ENCODE data around the gene VIPR2.
A peak's percentile ranks its signal among the peaks of the same experiment; 100 is the strongest.

VIPR2 gene

GRCh38 chr7:159158125-159158887 lies 13.6 kb upstream of the VIPR2 start:
- DNase-seq (ENCODE audit: low spot score), result no peak

- no peak for DNase-seq (ENCODE audit: low spot score)
Measured at GRCh38 chr7:159157714-159158113, 13.0 kb upstream of the VIPR2 start.

DNA sequence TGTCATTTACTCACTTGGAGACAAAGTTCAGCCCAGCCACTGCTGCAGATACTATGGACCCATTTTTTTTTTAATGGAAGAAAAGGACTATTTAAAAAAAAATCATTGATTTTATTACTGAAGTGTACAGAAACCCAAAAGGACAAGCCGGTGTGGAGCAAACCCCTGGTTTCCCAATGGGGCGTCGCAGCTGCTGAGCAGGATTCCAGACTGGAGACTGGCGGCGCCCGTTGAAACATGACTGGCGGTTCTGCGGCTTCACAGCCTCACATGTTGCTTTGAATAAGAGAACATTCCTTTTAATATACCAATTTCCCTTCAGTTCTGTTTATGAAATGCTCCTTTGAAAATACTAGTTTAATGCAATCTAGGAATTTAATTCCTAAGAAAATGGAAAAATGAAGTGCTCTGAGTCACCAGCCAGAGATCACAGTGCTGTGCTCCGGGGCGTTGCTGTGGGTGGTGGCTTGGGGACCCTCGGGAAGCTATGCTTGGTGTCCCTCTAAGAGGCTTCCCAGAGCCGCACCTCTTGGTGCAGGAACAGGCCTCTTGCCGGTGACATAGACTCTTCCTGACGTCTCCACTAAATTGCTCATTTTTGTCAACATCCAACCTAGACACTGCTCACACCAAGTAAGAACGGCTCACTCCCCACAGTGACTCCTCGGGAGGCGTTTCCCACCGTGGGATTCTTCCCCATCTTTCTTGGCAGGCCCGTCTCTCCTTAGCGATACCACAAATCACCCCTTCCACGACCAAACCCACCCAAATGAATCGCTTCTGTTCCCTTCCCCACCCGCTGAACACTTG lies 12.0 kb upstream of the VIPR2 start:
- no peak for DNase-seq (ENCODE audit: low spot score)

DNA sequence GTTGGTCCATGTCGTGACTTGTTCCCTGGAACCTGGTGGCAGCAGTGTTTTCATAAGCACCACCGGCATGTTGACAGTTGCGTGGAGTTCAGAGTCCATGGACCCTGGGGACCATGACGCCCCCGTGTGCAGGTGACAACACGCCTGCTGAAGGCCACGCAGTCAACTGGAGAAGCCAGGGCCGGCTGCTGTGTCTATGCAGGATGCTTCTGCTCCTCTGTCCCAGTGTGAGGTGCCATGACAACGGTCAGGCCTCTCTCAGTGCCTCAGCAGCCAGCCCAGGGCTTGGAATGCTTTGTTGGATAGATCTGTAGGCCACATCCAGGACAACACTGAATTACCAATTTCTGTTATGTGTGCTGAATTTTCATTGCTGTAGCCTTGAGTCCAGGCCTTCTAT lies 10.7 kb upstream of the VIPR2 start:
- DNase-seq (ENCODE audit: low spot score), result no peak

GRCh38 chr7:159154243-159154642 lies 9.6 kb upstream of the VIPR2 start:
- no peak for DNase-seq (ENCODE audit: low spot score)

DNA sequence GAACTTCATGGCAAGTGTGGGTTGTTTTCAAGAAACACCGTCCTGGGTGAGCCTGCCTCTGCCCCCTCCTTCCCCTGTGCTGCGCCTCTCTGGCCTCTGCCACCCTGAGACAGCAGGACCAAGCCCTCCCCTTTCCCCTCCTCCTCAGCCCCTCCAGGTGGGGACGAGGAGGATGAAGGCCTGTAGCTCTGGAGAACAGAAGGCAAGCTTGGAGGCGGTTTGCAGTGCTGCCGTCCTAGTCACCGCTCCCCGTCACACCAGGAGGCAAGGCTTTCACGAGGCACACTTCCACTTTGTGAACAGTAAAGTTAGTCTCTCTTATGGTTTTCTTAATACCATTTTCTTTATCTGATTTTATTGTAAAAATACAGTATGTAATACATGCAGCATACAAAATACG lies 8.8 kb upstream of the VIPR2 start:
- DNase-seq (ENCODE audit: low spot score), result no peak

DNA sequence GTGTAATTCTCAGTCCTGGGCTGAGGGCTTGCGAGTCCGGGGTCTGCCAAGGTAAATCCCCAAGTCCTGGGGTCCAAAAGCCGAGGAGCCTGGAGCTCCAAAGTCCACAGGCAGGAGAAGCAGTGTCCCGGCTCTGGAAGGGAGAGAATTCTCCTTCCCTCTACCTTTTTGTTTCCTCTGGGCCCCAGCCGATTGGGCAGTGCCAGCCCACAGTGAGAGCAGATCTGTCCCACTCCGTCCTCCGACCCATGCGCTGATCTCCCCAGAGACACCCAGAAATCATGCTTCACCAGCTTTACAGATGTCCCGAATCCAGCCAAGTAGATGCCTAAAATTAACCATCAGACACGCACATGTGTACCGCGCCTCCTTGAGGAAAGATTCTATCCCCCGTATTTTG lies 8.1 kb upstream of the VIPR2 start:
- DNase-seq (ENCODE audit: low spot score), result no peak

DNA sequence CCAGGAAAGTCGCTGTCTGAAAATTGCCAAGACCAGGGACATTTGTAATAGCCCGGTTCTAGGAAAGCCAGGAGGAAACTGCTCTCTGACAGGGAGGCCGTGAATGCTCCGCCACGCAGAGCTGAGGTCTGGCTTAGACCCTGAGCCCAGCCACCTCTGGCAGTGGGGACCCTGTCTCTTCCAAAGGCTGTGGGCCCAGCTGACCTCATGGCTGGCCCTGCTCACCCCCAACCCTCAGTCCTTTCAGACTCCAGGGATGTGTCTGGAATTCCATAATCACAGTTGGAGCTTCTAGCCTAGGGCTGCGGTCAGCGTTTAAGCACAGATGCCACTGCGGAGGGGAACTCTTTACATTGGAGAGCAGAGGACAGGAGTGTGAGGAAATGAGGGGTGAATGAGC lies 6.6 kb upstream of the VIPR2 start:
- DNase-seq (ENCODE audit: low spot score), result no peak

- no peak for DNase-seq (ENCODE audit: low spot score)
Measured at GRCh38 chr7:159149488-159149887, 4.8 kb upstream of the VIPR2 start.

- no peak for DNase-seq (ENCODE audit: low spot score)
Measured at GRCh38 chr7:159148430-159149395, 4.0 kb upstream of the VIPR2 start.

- DNase-seq (ENCODE audit: low spot score), result no peak
Measured at GRCh38 chr7:159147687-159148086, 3.0 kb upstream of the VIPR2 start.

- DNase-seq (ENCODE audit: low spot score), result no peak
Measured at GRCh38 chr7:159147246-159147645, 2.6 kb upstream of the VIPR2 start.

GRCh38 chr7:159146084-159146858 lies 1.6 kb upstream of the VIPR2 start:
- no peak for DNase-seq (ENCODE audit: low spot score)

- DNase-seq (ENCODE audit: low spot score), result no peak
Measured at GRCh38 chr7:159145490-159145855, 806 bp upstream of the VIPR2 start.

- no peak for DNase-seq (ENCODE audit: low spot score)
Measured at GRCh38 chr7:159143780-159144757, 598 bp downstream of the VIPR2 start.

DNA sequence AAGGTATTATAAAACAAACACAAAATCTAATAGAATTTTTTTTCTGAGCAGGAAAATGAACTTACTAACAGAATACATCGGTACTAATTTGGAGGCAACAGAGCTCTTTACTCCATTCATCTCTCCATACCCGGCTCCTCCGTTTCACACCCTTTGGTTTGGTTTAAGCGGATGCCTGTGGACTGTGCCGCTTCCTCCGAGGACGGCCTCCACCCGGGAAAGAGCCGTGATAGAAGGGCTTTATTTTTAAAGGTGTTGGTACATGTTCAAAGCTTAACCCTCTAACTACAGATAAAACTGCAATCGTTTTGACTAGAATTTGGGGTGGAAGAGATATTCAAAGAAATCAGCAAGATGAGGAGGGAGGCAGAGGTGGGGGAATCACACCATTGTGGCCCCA lies 1.9 kb downstream of the VIPR2 start:
- no peak for DNase-seq (ENCODE audit: low spot score)

DNA sequence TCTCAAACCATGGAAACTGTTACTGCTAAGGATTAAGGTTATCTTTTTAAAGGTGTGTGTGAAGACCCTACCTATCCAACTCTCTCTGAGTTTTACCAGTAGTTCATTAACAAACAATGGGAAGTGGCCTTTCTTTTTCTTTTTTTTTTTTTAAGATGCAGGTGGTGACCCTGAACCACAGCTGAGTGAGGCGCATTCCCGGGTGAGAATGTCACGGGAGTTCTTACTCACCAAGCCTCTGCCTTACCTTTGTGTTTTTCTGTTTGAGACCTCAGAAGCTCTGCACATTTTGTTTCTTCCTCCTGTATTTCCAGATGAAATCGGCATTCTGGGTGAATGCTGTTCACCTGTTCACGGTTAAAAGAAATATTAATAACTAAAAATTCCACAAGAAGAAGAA lies 2.5 kb downstream of the VIPR2 start:
- DNase-seq (ENCODE audit: low spot score), result no peak

GRCh38 chr7:159141660-159142059 lies 3.0 kb downstream of the VIPR2 start:
- peak; percentile 43 for DNase-seq (ENCODE audit: low spot score)

- DNase-seq (ENCODE audit: low spot score), result no peak
Measured at GRCh38 chr7:159141167-159141566, 3.5 kb downstream of the VIPR2 start.
